Gastroesophageal sphincter (tissue), 4 donors: ENCODE measurements around the gene OVCH1. TPM values are rescaled to one million over a fixed set of nuclear protein-coding genes. Genes with fewer than 3 reads are reported as not detected.

Source experiments
- ATAC-seq: fragments of 150-250 bp; one replicate; pipeline ENCODE4 v1.9.1; 2016; ENCODE audit warnings: mild to moderate bottlenecking, moderate library complexity
- H3K27ac ChIP-seq, 4 donors: fragments of 200-600 bp; sonication (generic) in 3 of 4; 1 replicate in 3 of 4; 2 replicates in 1 of 4; pipeline ENCODE4 v1.5.1; 2016 to 2019
- H3K27me3 ChIP-seq: fragments of 200-600 bp; sonication (generic); one replicate; pipeline ENCODE4 v1.5.1; 2019
- H3K36me3 ChIP-seq, 2 donors: fragments of 200-600 bp; sonication (generic); one replicate each; pipeline ENCODE4 v1.5.1; 2019; ENCODE audit warnings: control low read depth in 1 of 2
- H3K4me1 ChIP-seq, 3 donors: fragments of 200-600 bp; sonication (generic); 1 replicate in 2 of 3; 2 replicates in 1 of 3; pipeline ENCODE4 v1.5.1; 2016 to 2019; ENCODE audit warnings: control low read depth in 2 of 3
- H3K4me3 ChIP-seq, 2 donors: fragments of 200-600 bp; sonication (generic); one replicate each; pipeline ENCODE4 v1.5.1; 2019; ENCODE audit warnings: mild to moderate bottlenecking in 1 of 2, moderate library complexity in 1 of 2
- H3K9me3 ChIP-seq, 3 donors: fragments of 200-600 bp; sonication (generic); one replicate each; pipeline ENCODE4 v1.5.1; 2017 to 2019; ENCODE audit warnings: control low read depth in 2 of 3
- CTCF ChIP-seq, 4 experiments: fragments of 200-600 bp in 2 of 4; fragments of 450-650 bp in 2 of 4; sonication (generic) in 1 of 4; IDR thresholded peaks; one replicate each; pipeline ENCODE4 v1.5.1; 2017 to 2019; ENCODE audit warnings: antibody characterized with exemption in 4 of 4, mild to moderate bottlenecking in 2 of 4, moderate library complexity in 2 of 4
- EP300 ChIP-seq: sonication (generic); formaldehyde crosslinking; IDR thresholded peaks from one replicate; pipeline ENCODE4 v1.6.1; 2017; ENCODE audit warnings: antibody characterized with exemption, mild to moderate bottlenecking
- POLR2A ChIP-seq, 2 donors: fragments of 450-650 bp; IDR thresholded peaks; one replicate each; pipeline ENCODE4 v1.6.1; 2017; ENCODE audit warnings: antibody characterized with exemption in 2 of 2, mild to moderate bottlenecking in 2 of 2, moderate library complexity in 1 of 2
- POLR2AphosphoS5 ChIP-seq: sonication (generic); formaldehyde crosslinking; IDR thresholded peaks from one replicate; pipeline ENCODE4 v1.6.1; 2017; ENCODE audit warnings: antibody characterized with exemption
- WGBS, 2 donors: methylation state at CpG; one replicate each; pipeline ENCODE4 v1.1.5; 2018; ENCODE audit warnings: low coverage in 1 of 2; 5-methylcytosine and 5-hydroxymethylcytosine counted together
- total RNA-seq, 4 donors: library from RNA; depleted of rRNA; stranded (reverse); fragments of >200 nt; gene quantifications; one replicate each; pipeline ENCODE4 v1.1.0, GENCODE V29; 2016

Gene OVCH1
- total RNA-seq, 4 donors from 2014 or later: 0.13 to 0.57 (median 0.43) TPM

DNA sequence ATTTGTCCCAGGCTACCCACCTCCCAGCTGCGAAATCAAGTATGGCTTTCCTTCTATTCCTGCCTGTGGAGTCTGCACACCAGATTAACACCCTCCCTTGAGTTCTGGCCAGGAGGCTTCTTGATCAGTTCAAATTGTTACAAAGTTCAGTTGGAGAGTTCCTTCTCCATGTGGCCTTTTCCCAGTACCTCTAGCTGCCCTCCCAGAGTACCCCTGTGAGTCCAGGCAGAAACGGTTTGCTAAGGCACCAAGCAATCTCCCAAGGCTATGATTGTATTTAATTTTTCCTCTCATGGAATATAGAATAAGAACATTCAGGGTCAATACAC, 66.8 kb downstream of the OVCH1 start:
- Histone ChIP-seq H3K27me3 (no peaks in the 10 kb centered on the region), H3K36me3 (no peaks in the 10 kb centered on the region), H3K4me1 (no peaks in the 10 kb centered on the region), H3K27ac (no peak overlapping the region), H3K4me3 (no peak overlapping the region), H3K9me3 (no peaks in the 10 kb centered on the region)
- TF ChIP-seq POLR2AphosphoS5: no peak
- no peak for TF ChIP-seq EP300
- TF ChIP-seq POLR2A (IDR thresholded peaks at IDR 0.05): no peak
- no peak for TF ChIP-seq CTCF (IDR thresholded peaks at IDR 0.05)
- ATAC-seq: no peak
- WGBS, 2 donors: 67 to 82% methylated on average over 2 of the region's 2 CpGs

DNA sequence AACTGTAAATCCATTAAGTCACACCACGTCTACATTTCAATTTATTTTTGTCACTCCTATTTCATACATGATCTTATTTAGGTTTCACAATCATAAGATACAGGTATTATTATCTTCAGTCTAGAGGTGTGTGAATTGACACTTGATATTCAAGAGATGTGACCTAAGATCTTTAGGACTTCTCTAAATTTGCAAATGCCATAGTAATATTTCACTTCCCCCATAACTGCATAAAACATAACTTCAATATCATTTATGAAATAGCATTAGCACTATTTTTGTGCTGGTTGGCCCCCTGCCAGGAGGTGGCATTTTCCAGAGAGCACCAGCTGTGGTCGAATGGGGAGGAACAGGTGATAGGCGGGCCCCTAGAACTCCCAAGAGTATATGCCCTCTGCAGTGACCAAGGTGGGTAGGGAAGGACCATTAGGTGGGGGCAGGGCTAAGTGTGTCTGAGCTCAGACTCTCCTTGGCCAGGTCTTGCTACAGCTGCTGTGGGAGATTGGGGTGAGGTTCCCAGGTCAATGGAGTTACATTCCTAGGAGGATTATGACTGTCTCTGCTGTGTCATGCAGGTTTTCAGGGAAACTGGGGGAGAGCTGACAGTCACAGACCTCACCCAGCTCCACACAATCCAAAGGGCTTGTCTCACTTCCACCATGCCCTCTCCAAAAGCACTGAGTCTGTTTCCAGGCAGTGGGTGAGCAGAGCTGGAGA, 67.3 kb downstream of the OVCH1 start:
- Histone ChIP-seq H3K4me1 (no peaks in the 10 kb centered on the region), H3K4me3 (no peak overlapping the region), H3K27ac (no peak overlapping the region), H3K9me3 (no peaks in the 10 kb centered on the region), H3K27me3 (no peaks in the 10 kb centered on the region), H3K36me3 (no peaks in the 10 kb centered on the region)
- no peak for ATAC-seq
- WGBS, 2 donors: 63 to 74% methylated on average over 1 to 2 of the region's 3 CpGs
- no peak for TF ChIP-seq EP300
- no peak for TF ChIP-seq CTCF (IDR thresholded peaks at IDR 0.05)
- TF ChIP-seq POLR2AphosphoS5: no peak
- TF ChIP-seq POLR2A (IDR thresholded peaks at IDR 0.05): no peak

- H3K27me3 ChIP-seq: no peaks in the 10 kb centered on the region
- H3K4me3 ChIP-seq: no peak overlapping the region
- no peak overlapping the region for H3K27ac ChIP-seq
- H3K4me1 ChIP-seq: no peaks in the 10 kb centered on the region
- H3K36me3 ChIP-seq: no peaks in the 10 kb centered on the region
- H3K9me3 ChIP-seq: no peaks in the 10 kb centered on the region
- no peak for TF ChIP-seq POLR2AphosphoS5
- TF ChIP-seq CTCF (IDR thresholded peaks at IDR 0.05): no peak
- no peak for TF ChIP-seq POLR2A (IDR thresholded peaks at IDR 0.05)
- TF ChIP-seq EP300: no peak
- ATAC-seq: peak; percentile 31
Observed at GRCh38 chr12:29428633-29429032, 68.9 kb downstream of the OVCH1 start.

- no peak overlapping the region for H3K4me3 ChIP-seq
- H3K4me1 ChIP-seq: no peaks in the 10 kb centered on the region
- no peaks in the 10 kb centered on the region for H3K27me3 ChIP-seq
- H3K27ac ChIP-seq: no peak overlapping the region
- ATAC-seq: no peak
- H3K36me3 ChIP-seq: no peaks in the 10 kb centered on the region
- no peak for TF ChIP-seq POLR2AphosphoS5
- no peak for TF ChIP-seq CTCF (IDR thresholded peaks at IDR 0.05)
- TF ChIP-seq EP300: no peak
- TF ChIP-seq POLR2A (IDR thresholded peaks at IDR 0.05): no peak
- 48 to 63% methylated on average over 4 of the region's 4 CpGs for WGBS, 2 donors
- H3K9me3 ChIP-seq: no peaks in the 10 kb centered on the region
Observed at GRCh38 chr12:29427964-29428363, 69.5 kb downstream of the OVCH1 start.

- no peak for ATAC-seq
- H3K9me3 ChIP-seq: no peaks in the 10 kb centered on the region
- H3K36me3 ChIP-seq: no peaks in the 10 kb centered on the region
- no peak overlapping the region for H3K27ac ChIP-seq
- TF ChIP-seq POLR2AphosphoS5 (no peak), POLR2A (IDR thresholded peaks at IDR 0.05) (no peak), EP300 (no peak), CTCF (IDR thresholded peaks at IDR 0.05) (no peak)
- no peaks in the 10 kb centered on the region for H3K4me1 ChIP-seq
- WGBS, 2 donors: 83 to 93% methylated on average over 2 of the region's 2 CpGs
- H3K27me3 ChIP-seq: no peaks in the 10 kb centered on the region
- H3K4me3 ChIP-seq: no peak overlapping the region
Observed at GRCh38 chr12:29426498-29426897, 71.0 kb downstream of the OVCH1 start.
